Fibroblast of villous mesenchyme (primary cell): ENCODE measurements around the gene LMX1B. TPM values are rescaled to one million over a fixed set of nuclear protein-coding genes. Genes with fewer than 3 reads are reported as not detected.

Source experiments
- DNase-seq: peaks from one replicate; pipeline ENCODE4 v3.0.0-alpha.2; 2010; ENCODE audit warnings: low read depth
- H3K4me3 ChIP-seq: 2 replicates; pipeline ENCODE4 v1.5.1; 2011; ENCODE audit warnings: low read depth, mild to moderate bottlenecking, low read length
- total RNA-seq: library from RNA; depleted of rRNA; stranded (reverse); fragments of >200 nt; gene quantifications from 2 replicates; pipeline ENCODE4 v1.2.3, GENCODE V29; 2012
- TF ChIP-seq, protein P1 (sequence below): IDR thresholded peaks from 2 replicates; pipeline ENCODE4 v1.5.1; 2012; ENCODE audit warnings: low read depth, mild to moderate bottlenecking, low read length; ENCODE audit not compliant: insufficient read depth

Gene LMX1B
- total RNA-seq, 1 donor, result not detected

DNA sequence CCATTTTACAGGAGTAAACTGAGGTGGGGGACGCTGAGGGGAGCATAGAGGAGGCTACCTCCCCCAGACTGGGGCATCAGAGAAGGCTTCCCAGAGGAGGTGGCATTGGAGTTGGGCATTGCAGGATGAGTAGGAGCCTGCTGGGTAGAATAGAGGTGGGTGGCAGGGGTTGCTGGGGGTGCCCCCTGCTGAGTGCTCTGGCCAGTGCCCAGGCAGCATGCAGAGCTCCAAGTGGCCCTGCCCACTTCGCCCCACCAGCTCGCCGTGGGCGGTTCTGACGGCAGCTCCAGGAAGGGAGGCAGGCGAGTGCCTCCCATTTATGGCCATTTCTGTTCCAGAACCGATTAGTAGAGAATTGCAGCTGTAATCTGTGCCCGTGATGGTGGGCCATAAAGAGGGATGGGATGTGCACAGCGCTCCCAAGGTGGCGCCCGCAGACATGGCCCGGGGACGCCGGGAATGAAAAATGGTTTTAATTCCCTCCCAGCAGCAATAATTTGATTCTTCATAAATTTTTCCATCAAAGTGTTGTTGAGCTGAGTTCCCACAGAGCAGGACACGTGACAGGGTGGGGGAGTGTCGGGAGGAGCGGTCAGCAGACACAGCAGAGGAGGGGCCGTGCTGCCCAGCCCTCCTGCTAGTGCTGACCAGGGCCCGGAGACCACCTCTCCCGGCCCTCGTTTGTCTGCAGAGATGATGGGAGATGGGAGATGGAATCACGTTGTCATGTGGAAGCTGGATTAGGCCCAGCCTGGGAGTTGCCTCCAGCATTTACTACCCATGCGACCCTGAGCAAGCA, 75.5 kb downstream of the LMX1B start:
- H3K4me3 ChIP-seq, result no peak overlapping the region
- TF ChIP-seq, protein P1, sequence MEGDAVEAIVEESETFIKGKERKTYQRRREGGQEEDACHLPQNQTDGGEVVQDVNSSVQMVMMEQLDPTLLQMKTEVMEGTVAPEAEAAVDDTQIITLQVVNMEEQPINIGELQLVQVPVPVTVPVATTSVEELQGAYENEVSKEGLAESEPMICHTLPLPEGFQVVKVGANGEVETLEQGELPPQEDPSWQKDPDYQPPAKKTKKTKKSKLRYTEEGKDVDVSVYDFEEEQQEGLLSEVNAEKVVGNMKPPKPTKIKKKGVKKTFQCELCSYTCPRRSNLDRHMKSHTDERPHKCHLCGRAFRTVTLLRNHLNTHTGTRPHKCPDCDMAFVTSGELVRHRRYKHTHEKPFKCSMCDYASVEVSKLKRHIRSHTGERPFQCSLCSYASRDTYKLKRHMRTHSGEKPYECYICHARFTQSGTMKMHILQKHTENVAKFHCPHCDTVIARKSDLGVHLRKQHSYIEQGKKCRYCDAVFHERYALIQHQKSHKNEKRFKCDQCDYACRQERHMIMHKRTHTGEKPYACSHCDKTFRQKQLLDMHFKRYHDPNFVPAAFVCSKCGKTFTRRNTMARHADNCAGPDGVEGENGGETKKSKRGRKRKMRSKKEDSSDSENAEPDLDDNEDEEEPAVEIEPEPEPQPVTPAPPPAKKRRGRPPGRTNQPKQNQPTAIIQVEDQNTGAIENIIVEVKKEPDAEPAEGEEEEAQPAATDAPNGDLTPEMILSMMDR, result no peak
- no peak for DNase-seq

DNA sequence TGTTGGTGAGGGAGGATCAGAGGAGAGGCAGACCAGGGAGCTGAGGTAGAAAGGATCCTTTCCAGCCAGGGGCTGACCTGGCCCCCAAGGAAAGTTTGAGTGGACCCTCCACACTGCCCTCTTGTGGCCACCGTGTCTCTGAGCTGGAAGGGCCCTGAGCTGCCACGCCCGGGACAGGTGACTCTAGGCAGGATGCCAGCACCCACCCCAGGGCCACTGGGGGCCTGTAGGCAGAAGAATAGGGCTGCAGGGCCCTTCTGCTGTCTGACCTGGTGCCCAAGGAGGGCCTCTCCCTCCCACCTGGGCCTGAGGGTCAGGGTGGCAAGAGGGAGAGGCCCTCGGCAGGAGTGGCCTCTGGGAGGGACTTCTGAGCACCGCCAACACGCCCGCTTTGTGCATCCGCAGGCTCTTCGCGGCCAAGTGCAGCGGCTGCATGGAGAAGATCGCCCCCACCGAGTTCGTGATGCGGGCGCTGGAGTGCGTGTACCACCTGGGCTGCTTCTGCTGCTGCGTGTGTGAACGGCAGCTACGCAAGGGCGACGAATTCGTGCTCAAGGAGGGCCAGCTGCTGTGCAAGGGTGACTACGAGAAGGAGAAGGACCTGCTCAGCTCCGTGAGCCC, 76.8 kb downstream of the LMX1B start:
- H3K4me3 ChIP-seq, result no peak overlapping the region
- DNase-seq, result no peak
- TF ChIP-seq, protein P1, result peak; percentile 58

DNA sequence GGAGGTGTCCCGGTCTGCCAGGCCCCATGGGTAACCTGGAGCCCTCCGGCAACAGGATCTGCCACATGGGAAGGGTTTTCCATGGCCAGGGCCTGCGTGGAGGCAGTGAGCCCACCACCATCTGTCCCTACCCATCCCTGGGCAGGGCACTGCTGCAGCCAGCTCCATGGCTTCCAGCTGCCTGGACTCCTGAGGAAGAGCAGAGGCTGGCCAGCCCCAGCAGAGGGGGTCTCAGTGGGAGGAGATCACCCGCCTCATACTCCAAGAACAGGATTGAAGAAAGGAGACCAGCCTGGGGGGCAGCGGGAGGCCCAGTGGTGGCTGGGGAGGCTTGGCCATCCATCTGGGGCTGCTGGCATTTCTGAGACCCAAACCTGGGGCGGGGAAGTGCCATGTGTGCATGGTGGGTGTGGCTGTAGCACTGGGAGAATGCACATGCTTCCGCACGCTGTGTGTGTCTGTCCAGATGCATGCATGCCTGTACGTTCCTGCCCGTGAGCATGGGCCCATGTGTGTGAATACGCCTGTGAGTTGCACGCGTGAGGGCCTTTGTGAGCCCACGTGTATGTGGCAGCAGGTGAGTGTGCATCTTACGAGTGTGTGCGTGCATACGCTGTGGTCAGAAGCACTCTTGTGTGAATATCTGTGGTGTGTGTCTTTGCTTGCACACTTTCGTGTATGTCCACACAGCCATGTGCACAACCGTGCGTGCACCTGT, 78.5 kb downstream of the LMX1B start:
- H3K4me3 ChIP-seq, result no peak overlapping the region
- DNase-seq, result no peak
- TF ChIP-seq, protein P1, result no peak

DNA sequence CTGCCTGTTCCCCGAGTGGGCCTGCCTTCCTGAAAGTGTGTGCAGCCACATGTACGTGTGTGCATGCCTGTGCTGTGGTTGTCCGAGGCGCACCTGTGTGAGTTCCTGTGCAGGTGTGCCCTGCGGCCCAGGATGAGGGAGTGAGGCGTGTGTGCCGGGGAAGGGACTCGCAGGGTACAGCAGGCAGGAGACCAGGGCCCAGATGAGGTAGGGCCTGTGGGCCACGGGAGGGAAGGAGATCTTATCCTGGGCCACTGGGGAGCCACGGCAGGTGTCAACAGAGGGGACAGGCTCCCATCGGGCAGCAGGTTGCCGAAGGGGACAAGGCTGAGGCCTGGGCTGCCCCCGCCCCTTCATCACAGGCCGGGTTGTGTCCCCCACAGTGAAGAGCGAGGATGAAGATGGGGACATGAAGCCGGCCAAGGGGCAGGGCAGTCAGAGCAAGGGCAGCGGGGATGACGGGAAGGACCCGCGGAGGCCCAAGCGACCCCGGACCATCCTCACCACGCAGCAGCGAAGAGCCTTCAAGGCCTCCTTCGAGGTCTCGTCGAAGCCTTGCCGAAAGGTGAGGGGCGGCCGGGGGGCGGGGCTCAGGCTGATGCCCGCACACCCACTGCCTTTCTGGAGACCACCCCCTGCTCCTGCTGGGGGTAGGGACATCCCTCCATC, 79.2 kb downstream of the LMX1B start:
- H3K4me3 ChIP-seq, result no peak overlapping the region
- DNase-seq, result no peak
- TF ChIP-seq, protein P1, result no peak

DNA sequence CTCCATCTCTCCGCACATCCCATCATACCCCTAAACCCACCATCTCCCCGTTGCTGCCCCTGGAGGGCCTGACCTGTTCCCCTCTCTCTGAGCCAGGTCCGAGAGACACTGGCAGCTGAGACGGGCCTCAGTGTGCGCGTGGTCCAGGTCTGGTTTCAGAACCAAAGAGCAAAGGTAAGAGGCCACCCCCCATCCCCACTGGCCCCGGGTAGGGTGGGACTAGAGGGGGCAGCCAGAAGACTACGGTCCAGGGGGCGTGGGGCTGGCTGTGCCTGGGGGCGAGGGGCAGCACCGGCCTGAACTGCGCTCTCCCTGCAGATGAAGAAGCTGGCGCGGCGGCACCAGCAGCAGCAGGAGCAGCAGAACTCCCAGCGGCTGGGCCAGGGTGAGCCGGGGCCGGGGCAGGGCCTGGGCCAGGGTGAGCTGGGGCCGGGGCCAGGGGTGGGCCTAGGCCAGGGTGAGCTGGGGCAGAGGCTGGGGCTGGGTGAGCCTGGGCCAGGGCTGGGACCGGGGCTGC, 79.8 kb downstream of the LMX1B start:
- DNase-seq, result no peak
- H3K4me3 ChIP-seq, result no peak overlapping the region
- TF ChIP-seq, protein P1, result no peak
